MM.1S (cell line): ENCODE measurements around the gene TMEM191B.
"Not testable (repeated sequence)": the region's sequence is repeated elsewhere in the genome, so short reads cannot be mapped to it uniquely, and the experiment has no call there.

ENCODE experiments used
- DNase-seq: peaks from one replicate; pipeline ENCODE4 v3.0.0-alpha.2; 2015
- H2AFZ ChIP-seq: fragments of 300-600 bp; sonication (generic); 2 replicates; pipeline ENCODE4 v1.6.0; 2016; ENCODE audit warnings: antibody characterized with exemption, low read length
- H3F3A ChIP-seq: fragments of 300-600 bp; sonication (generic); 2 replicates; pipeline ENCODE4 v1.6.1; 2016; ENCODE audit warnings: mild to moderate bottlenecking, antibody characterized with exemption, low read length, moderate library complexity, mixed read lengths; ENCODE audit not compliant: insufficient read depth
- H3K27ac ChIP-seq: fragments of 300-600 bp; sonication (generic); 2 replicates; pipeline ENCODE4 v1.5.1; 2016; ENCODE audit warnings: mild to moderate bottlenecking, low read length
- H3K27me3 ChIP-seq: fragments of 300-600 bp; sonication (generic); replicated peaks from 2 replicates; pipeline ENCODE4 v1.6.0; 2016; ENCODE audit warnings: low read length; ENCODE audit not compliant: insufficient read depth
- H3K36me3 ChIP-seq: fragments of 300-600 bp; sonication (generic); replicated peaks from 2 replicates; pipeline ENCODE4 v1.6.1; 2016; ENCODE audit warnings: mild to moderate bottlenecking, low read length, mixed read lengths; ENCODE audit not compliant: insufficient read depth
- H3K4me1 ChIP-seq: fragments of 300-600 bp; sonication (generic); 2 replicates; pipeline ENCODE4 v1.6.1; 2016; ENCODE audit warnings: low read length, mixed read lengths
- H3K4me2 ChIP-seq: fragments of 300-600 bp; sonication (generic); 2 replicates; pipeline ENCODE4 v1.6.0; 2016; ENCODE audit warnings: low read depth, low read length
- H3K4me3 ChIP-seq: fragments of 300-600 bp; sonication (generic); 2 replicates; pipeline ENCODE4 v1.5.1; 2016; ENCODE audit warnings: low read length, mixed read lengths
- H3K79me2 ChIP-seq: fragments of 300-600 bp; sonication (generic); 2 replicates; pipeline ENCODE4 v1.6.1; 2016; ENCODE audit warnings: mixed run types, low read length, mixed read lengths
- H3K9ac ChIP-seq: fragments of 300-600 bp; sonication (generic); 2 replicates; pipeline ENCODE4 v1.6.1; 2016; ENCODE audit warnings: low read length, mixed read lengths
- H3K9me2 ChIP-seq: fragments of 300-600 bp; sonication (generic); replicated peaks from 2 replicates; pipeline ENCODE4 v1.6.1; 2016; ENCODE audit warnings: mild to moderate bottlenecking, low read length, mixed read lengths; ENCODE audit not compliant: insufficient read depth
- H3K9me3 ChIP-seq: fragments of 300-600 bp; sonication (generic); replicated peaks from 2 replicates; pipeline ENCODE4 v1.6.1; 2016; ENCODE audit warnings: mild to moderate bottlenecking, low read length, mixed read lengths; ENCODE audit not compliant: insufficient read depth
- H4K20me1 ChIP-seq: fragments of 300-600 bp; sonication (generic); 2 replicates; pipeline ENCODE4 v1.6.1; 2016; ENCODE audit warnings: mild to moderate bottlenecking, low read length, moderate library complexity, mixed read lengths; ENCODE audit not compliant: insufficient read depth

Gene TMEM191B

GRCh38 chr22:18527752-18528596 lies at the start of gene TMEM191B:
Gene TMEM191B (plus strand): TSS chr22:18527802. CDS start chr22:18527981, 179 bp downstream.
- not testable (repeated sequence) for H3K9me2 ChIP-seq, DNase-seq, H3K9ac ChIP-seq, H3F3A ChIP-seq, H3K4me3 ChIP-seq, H3K79me2 ChIP-seq, H4K20me1 ChIP-seq, H3K27me3 ChIP-seq, H3K27ac ChIP-seq, H3K36me3 ChIP-seq, H3K4me2 ChIP-seq, H3K9me3 ChIP-seq, H3K4me1 ChIP-seq, H2AFZ ChIP-seq

- H2AFZ ChIP-seq, H3K79me2 ChIP-seq, H3K9me3 ChIP-seq, H3K9me2 ChIP-seq, H3K27me3 ChIP-seq, H4K20me1 ChIP-seq, H3K36me3 ChIP-seq, H3K4me1 ChIP-seq, H3F3A ChIP-seq, H3K4me2 ChIP-seq, DNase-seq, H3K27ac ChIP-seq, H3K9ac ChIP-seq, H3K4me3 ChIP-seq: not testable (repeated sequence)
Observed at GRCh38 chr22:18496227-18496626, 31.4 kb upstream of the TMEM191B start.

DNA sequence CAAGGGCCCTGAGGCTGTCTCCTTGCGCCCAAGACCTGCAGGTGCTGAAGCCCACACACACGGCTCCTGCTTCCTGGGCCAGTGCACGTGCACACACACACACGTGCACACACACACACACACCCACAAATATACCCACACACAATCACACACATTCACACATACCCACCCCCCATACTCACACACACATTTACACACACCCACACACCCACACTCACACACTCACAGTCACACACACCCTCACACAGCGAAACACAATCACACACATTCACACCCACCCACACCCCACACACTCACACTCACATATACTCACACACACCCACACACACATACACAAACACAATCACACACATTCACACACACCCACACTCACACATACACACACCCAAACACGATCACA lies 16.3 kb upstream of the TMEM191B start:
- H3K4me3 ChIP-seq, H3K9ac ChIP-seq, H3K9me3 ChIP-seq, H2AFZ ChIP-seq, H3K27me3 ChIP-seq, DNase-seq, H3F3A ChIP-seq, H3K36me3 ChIP-seq, H3K9me2 ChIP-seq, H4K20me1 ChIP-seq, H3K27ac ChIP-seq, H3K4me2 ChIP-seq, H3K79me2 ChIP-seq, H3K4me1 ChIP-seq: not testable (repeated sequence)

- H3F3A ChIP-seq, H3K4me3 ChIP-seq: not testable (repeated sequence)
Observed at GRCh38 chr22:18512378-18512777, 15.2 kb upstream of the TMEM191B start.

DNA sequence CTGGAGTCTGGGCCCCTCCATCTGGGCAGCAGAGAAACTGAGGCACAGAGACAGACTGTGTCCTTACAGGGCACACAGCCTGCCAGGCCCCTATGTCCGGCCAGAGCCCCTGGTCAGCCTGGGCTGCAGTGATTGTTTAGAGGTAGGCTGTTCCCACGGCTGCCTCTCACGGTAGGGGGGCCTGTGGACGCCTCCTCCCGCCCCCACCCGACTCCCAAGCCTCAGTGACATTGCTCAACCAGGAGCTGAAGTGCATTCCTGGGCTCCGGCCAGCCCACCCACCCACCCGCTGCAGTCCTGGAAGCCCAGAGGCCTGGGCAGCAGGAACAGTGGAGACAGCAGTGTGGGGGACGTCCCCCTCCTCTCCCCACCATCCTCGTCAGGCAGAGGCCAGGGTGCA lies 14.1 kb upstream of the TMEM191B start:
- H3K27ac ChIP-seq, H3K9ac ChIP-seq, H2AFZ ChIP-seq, H3K4me1 ChIP-seq, DNase-seq, H3K9me2 ChIP-seq, H3F3A ChIP-seq, H4K20me1 ChIP-seq, H3K36me3 ChIP-seq, H3K79me2 ChIP-seq, H3K27me3 ChIP-seq, H3K9me3 ChIP-seq, H3K4me2 ChIP-seq, H3K4me3 ChIP-seq: not testable (repeated sequence)

More at GRCh38 chr22:18512378-18512777, 15.2 kb upstream of the TMEM191B start:
- not testable (repeated sequence) for H3K9ac ChIP-seq, H3K27me3 ChIP-seq, H3K9me2 ChIP-seq, H3K4me2 ChIP-seq, H3K36me3 ChIP-seq, H4K20me1 ChIP-seq, DNase-seq, H3K79me2 ChIP-seq, H3K27ac ChIP-seq, H3K9me3 ChIP-seq, H3K4me1 ChIP-seq, H2AFZ ChIP-seq

DNA sequence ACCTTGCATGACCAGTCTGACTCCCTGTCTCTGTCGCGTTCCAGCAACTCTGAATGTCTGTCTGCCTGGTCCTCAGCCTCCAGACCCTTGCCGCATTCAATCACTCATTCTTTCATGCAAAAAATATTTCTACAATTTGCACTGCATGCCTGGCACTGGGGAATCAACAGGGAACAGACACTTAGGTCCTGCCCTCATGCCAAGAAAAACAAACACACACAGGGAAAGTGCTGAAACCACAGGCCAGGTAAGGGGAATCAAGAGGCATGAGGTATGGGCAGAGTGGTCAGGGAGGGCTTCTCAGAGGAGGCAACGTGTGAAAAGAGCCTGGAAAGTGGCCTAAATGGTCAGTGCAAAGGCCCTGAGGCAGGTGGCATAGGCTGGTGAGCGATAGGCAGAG lies 9.5 kb upstream of the TMEM191B start, which contains the start of gene GGTLC3:
GGTLC3 (minus strand) TSS at position 101 of the 400 bp plus-strand sequence. CDS start 264 bp downstream, outside the sequence.
- not testable (repeated sequence) for H3K4me3 ChIP-seq, H3K36me3 ChIP-seq, H3K4me1 ChIP-seq, H3K9me2 ChIP-seq, H3K9ac ChIP-seq, H3F3A ChIP-seq, H3K9me3 ChIP-seq, H3K4me2 ChIP-seq, DNase-seq, H3K79me2 ChIP-seq, H3K27ac ChIP-seq, H4K20me1 ChIP-seq, H2AFZ ChIP-seq, H3K27me3 ChIP-seq

GRCh38 chr22:18522762-18523161 lies 4.8 kb upstream of the TMEM191B start:
- H3K9me2 ChIP-seq, H4K20me1 ChIP-seq, H3K27ac ChIP-seq, H3K4me2 ChIP-seq, H3F3A ChIP-seq, DNase-seq, H3K9ac ChIP-seq, H2AFZ ChIP-seq, H3K79me2 ChIP-seq, H3K9me3 ChIP-seq, H3K4me1 ChIP-seq, H3K27me3 ChIP-seq, H3K4me3 ChIP-seq, H3K36me3 ChIP-seq: not testable (repeated sequence)

GRCh38 chr22:18523328-18523727 lies 4.3 kb upstream of the TMEM191B start:
- H3K36me3 ChIP-seq, DNase-seq, H2AFZ ChIP-seq, H3K27ac ChIP-seq, H3K4me1 ChIP-seq, H3K9me3 ChIP-seq, H3K27me3 ChIP-seq, H3K9ac ChIP-seq, H3K79me2 ChIP-seq, H3F3A ChIP-seq, H3K9me2 ChIP-seq, H3K4me2 ChIP-seq, H3K4me3 ChIP-seq, H4K20me1 ChIP-seq: not testable (repeated sequence)
